ENCODE data around the gene HK1. TPM values are rescaled to one million over a fixed set of nuclear protein-coding genes. Genes with fewer than 3 reads are reported as not detected.
"Not testable (repeated sequence)": the region's sequence is repeated elsewhere in the genome, so short reads cannot be mapped to it uniquely, and the experiment has no call there.

HK1 gene
- total RNA-seq, 1 experiment from 2014 or later = 140 TPM

DNA sequence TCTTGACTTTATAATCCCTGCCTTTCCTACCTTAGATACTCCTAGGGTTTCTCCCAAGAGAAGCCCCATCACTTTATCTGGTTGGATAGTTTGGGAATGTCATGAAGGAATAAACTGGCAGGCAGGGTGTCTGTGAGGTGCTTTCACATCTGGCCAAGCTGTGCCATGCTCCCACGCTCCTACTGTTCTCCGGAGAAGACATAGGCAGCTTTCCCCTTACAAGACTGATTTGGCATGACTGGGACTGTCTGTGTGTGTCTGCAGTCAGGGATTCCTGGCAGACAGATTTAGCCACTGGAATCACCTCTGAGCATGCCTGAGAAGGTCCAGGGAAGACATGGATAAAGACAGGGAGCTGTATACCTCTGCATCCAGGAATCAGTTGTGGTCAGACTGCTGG, 45.3 kb downstream of the HK1 start:
- peaks cover 4% of the 10 kb centered on the region for H4K20me1 ChIP-seq (ENCODE audit: insufficient read depth)
- DNase-seq = no peak
- H3K27me3 ChIP-seq (ENCODE audit: insufficient read depth, low read depth) = no peaks in the 10 kb centered on the region
- peaks cover 99% of the 10 kb centered on the region for H3K79me2 ChIP-seq (ENCODE audit: low read depth)
- POLR2A ChIA-PET (ENCODE audit: unreplicated experiment) = no interaction called here
- H3K4me2 ChIP-seq = no peak overlapping the region
- intact Hi-C loops (cut with micrococcal nuclease; ENCODE audit: unreplicated experiment) = no loop called here
- H2AFZ ChIP-seq = no peak overlapping the region
- TF ChIP-seq, protein P1, sequence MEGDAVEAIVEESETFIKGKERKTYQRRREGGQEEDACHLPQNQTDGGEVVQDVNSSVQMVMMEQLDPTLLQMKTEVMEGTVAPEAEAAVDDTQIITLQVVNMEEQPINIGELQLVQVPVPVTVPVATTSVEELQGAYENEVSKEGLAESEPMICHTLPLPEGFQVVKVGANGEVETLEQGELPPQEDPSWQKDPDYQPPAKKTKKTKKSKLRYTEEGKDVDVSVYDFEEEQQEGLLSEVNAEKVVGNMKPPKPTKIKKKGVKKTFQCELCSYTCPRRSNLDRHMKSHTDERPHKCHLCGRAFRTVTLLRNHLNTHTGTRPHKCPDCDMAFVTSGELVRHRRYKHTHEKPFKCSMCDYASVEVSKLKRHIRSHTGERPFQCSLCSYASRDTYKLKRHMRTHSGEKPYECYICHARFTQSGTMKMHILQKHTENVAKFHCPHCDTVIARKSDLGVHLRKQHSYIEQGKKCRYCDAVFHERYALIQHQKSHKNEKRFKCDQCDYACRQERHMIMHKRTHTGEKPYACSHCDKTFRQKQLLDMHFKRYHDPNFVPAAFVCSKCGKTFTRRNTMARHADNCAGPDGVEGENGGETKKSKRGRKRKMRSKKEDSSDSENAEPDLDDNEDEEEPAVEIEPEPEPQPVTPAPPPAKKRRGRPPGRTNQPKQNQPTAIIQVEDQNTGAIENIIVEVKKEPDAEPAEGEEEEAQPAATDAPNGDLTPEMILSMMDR (conservative IDR thresholded peaks at IDR 0.05) = no peak
- TF ChIP-seq EZH2 (IDR thresholded peaks at IDR 0.05; ENCODE audit: low read depth) = no peak
- peak overlapping the region; percentile 20; the same call in 1 of the 2 replicates for H3K27ac ChIP-seq
- H3K4me3 ChIP-seq = no peak overlapping the region
- peaks cover 52% of the 10 kb centered on the region for H3K4me1 ChIP-seq (replicated peaks; ENCODE audit: insufficient read depth)
- peaks cover 34% of the 10 kb centered on the region for H3F3A ChIP-seq (ENCODE audit: insufficient read depth, low read depth)
- CTCF ChIA-PET = no interaction called here
- H3K9me2 ChIP-seq (ENCODE audit: insufficient read depth) = no peaks in the 10 kb centered on the region
- no TSS peak for BruUV-seq (replicated peaks)
- no peaks in the 10 kb centered on the region for H3K9me3 ChIP-seq (ENCODE audit: insufficient read depth, low read depth)
- no peaks in the 10 kb centered on the region for H3K36me3 ChIP-seq (ENCODE audit: low read depth)

- POLR2A ChIA-PET (ENCODE audit: unreplicated experiment) = no interaction called here
- H3K4me3 ChIP-seq = no peak overlapping the region
- H3K9me2 ChIP-seq (ENCODE audit: insufficient read depth) = no peaks in the 10 kb centered on the region
- 0 out of 2 replicates have a peak overlapping the region, but pooled peaks have one; percentile 20 for H3K27ac ChIP-seq
- no TSS peak for BruUV-seq (replicated peaks)
- H3K79me2 ChIP-seq (ENCODE audit: low read depth) = peaks cover 100% of the 10 kb centered on the region
- H3K4me1 ChIP-seq (replicated peaks; ENCODE audit: insufficient read depth) = peaks cover 51% of the 10 kb centered on the region
- CTCF ChIA-PET = no interaction called here
- intact Hi-C loops (cut with micrococcal nuclease; ENCODE audit: unreplicated experiment) = no loop called here
- no peak overlapping the region for H3K4me2 ChIP-seq
- H3K27me3 ChIP-seq (ENCODE audit: insufficient read depth, low read depth) = no peaks in the 10 kb centered on the region
- no peaks in the 10 kb centered on the region for H3K36me3 ChIP-seq (ENCODE audit: low read depth)
- H3K9me3 ChIP-seq (ENCODE audit: insufficient read depth, low read depth) = no peaks in the 10 kb centered on the region
- peaks cover 26% of the 10 kb centered on the region for H3F3A ChIP-seq (ENCODE audit: insufficient read depth, low read depth)
- no peak for DNase-seq
- peaks cover 4% of the 10 kb centered on the region for H4K20me1 ChIP-seq (ENCODE audit: insufficient read depth)
- no peak for TF ChIP-seq EZH2 (IDR thresholded peaks at IDR 0.05; ENCODE audit: low read depth)
- TF ChIP-seq, protein P1 (conservative IDR thresholded peaks at IDR 0.05) = no peak
- no peak overlapping the region for H2AFZ ChIP-seq
Observed at GRCh38 chr10:69324583-69324982, 46.3 kb downstream of the HK1 start.

DNA sequence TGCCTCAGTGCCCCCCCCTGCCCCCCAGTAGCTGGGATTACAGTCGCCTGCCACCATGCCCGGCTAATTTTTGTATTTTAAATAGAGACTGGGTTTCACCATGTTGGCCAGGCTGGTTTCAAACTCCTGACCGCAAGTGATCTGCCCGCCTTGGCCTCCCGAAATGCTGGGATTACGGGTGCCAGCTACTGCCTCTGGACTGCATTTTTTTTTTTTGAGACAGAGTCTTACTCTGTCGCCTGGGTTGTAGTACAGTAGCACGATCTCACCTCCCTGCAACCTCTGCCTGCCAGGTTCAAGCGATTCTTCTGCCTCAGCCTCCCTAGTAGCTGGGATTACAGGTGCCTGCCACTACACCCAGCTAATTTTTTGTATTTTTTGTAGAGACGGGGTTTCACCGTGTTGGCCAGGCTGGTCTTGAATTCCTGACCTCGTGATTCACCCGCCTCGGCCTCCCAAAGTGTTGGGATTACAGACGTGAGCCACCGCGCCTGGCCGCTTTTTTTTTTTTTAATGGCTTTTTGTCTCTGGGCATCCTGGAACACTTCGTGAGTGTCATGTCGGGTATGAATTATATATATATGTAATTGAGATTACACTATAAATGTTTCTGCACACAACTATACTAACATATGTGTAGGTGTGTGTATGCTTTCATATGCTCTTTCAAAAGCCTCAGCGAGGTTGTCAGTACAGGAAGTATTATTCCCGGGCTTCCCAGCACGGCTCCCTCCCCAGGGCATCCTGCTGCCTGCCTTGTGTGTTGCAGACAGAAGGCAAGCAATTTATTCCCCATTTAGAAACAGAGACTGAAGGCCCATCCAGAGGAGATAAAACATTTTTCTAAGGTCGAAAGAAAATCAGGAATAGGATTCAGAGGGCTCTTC, 47.6 kb downstream of the HK1 start:
- Histone ChIP-seq H3K79me2 (ENCODE audit: low read depth) (peaks cover 100% of the 10 kb centered on the region), H3K4me1 (replicated peaks; ENCODE audit: insufficient read depth) (peaks cover 49% of the 10 kb centered on the region), H3K27ac (peak overlapping the region; percentile 65), H3K4me3 (peak overlapping the region; percentile 7; the same call in 1 of the 2 replicates), H3K4me2 (peak overlapping the region; percentile 67), H3F3A (ENCODE audit: insufficient read depth, low read depth) (peaks cover 29% of the 10 kb centered on the region)
- POLR2A ChIA-PET (ENCODE audit: unreplicated experiment); H2AFZ ChIP-seq; BruUV-seq (replicated peaks); H3K9me3 ChIP-seq (ENCODE audit: insufficient read depth, low read depth); H3K27me3 ChIP-seq (ENCODE audit: insufficient read depth, low read depth); CTCF ChIA-PET; H3K36me3 ChIP-seq (ENCODE audit: low read depth); intact Hi-C loops (cut with micrococcal nuclease; ENCODE audit: unreplicated experiment); H4K20me1 ChIP-seq (ENCODE audit: insufficient read depth); H3K9me2 ChIP-seq (ENCODE audit: insufficient read depth): not testable (repeated sequence)
- DNase-seq = peak; percentile 19 to 48
